GM19351 (cell line): ENCODE measurements around the gene ST6GALNAC1.
"Not testable (repeated sequence)": the region's sequence is repeated elsewhere in the genome, so short reads cannot be mapped to it uniquely, and the experiment has no call there.

Experiments used
- ATAC-seq: cut with Tn5 transposase; IDR thresholded peaks from one replicate; pipeline ENCODE4 v1.9.1; 2021; ENCODE audit warnings: mild to moderate bottlenecking, moderate library complexity; ENCODE audit not compliant: unreplicated experiment

Gene ST6GALNAC1

DNA sequence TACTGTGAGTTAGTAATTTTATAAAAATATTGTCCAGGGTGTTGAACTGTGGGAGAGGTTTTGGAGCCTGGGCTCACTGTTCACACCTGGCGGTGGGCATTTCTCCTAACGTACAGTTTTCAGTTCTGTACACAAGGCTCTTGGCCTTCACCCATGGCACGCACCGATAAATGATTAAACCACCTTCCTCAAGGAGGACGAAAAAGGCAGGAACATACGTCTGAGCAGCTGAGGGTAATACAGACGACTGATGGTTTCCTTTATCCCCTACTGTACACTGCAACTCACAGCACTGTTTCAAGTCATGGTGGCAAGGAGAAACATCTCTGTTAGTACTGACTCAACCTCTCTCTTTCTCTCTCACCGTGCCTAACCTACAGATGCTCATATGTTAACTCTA lies 1.4 kb upstream of the ST6GALNAC1 start:
- ATAC-seq: no peak

DNA sequence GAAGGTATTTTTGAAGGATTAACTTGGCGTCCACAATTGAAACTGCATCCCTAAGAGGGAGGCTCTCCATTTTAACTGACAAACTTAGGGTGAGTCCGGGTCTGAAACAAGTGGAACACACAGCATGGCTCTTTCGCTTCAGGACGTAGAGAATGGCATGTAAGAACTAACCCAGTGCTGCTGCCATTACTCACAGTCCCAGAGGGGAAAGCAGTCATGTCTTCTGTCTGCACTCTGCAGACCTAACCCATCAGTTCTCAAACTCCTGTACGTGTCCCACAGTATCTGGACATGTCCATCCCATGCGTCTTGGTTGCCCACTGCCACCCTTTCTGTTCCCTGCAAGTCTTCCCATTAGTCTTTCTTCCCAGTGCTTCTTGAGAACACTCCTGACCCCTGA lies 563 bp downstream of the ST6GALNAC1 start:
- ATAC-seq: no peak

DNA sequence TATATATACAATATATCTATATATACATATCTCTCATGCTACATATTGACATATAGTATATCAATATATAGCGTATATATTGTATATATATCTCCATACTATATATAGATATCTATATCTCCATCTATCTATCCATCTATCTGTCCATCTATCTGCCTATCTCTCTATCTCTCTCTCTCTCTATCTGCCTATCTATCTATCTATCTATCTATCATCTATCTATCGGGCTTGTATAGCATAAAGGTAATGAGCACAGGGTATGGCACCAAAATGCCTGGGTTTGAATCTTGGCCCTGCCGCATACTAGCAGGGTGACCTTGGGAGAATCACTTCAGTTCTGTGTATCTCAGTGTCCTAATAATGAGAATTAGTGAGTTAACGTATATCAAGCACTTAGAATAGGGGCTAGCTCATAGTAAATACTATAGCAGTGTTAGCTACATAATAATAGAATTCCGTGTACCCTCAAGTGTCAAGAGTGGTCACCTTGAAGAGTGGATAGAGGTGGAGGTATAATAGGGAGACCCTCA lies 1.5 kb downstream of the ST6GALNAC1 start:
- ATAC-seq: no peak

DNA sequence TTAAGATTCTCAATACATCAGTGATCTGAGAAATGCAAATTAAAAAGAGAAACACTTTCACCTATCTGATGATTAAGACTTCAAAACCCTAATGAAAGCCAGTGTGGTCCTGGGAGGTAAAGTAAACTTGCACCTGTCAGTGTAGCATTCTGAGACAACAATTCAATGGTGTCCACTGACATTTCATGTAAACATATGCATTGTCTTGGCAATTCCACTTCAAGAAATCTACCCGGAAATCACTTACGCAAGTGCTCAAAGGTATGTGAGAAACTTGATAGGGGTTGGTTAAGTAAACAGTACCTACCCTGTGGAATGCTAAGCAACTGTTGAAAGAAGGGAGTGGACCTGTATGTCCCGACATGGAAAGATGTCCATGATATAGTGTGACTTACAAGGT lies 2.1 kb downstream of the ST6GALNAC1 start:
- ATAC-seq: no peak

DNA sequence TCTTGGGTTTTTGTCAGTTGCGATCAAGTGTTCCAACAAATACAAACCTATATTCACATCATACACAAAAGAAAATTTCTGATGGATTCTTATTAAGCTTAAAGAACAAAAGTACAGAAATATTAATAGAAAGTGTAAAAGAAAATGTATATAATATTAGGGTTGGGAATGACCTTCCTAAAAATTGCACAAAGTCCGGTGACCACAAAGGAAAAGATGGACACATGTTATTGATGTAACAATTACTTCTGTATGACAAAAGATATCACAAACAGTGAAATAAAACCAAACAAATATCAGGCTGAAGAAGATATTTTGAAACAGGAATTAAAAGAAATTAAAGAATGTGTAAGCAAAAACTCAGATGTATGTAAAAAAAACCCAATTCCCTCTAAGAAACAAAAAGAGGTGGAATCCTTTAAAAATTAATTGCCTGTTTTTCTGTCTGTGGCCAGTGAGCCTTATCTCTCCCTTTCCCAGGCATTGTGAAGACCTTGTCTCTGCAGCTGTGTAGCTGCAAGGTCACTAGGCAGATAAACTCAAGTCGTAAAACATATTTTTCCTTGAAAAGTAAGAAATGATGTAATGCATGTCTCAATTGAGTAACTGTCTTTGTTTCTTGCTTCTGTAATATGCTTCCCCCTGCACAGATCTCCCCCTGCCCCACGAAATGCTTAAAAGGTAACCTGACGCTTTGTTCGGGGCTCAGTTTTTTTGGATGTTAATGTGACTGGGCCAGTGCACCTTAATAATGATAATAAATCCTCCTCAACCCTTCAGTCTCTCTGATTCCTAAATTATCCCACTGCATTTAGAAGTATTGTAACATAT lies 2.8 kb downstream of the ST6GALNAC1 start:
- no peak for ATAC-seq

DNA sequence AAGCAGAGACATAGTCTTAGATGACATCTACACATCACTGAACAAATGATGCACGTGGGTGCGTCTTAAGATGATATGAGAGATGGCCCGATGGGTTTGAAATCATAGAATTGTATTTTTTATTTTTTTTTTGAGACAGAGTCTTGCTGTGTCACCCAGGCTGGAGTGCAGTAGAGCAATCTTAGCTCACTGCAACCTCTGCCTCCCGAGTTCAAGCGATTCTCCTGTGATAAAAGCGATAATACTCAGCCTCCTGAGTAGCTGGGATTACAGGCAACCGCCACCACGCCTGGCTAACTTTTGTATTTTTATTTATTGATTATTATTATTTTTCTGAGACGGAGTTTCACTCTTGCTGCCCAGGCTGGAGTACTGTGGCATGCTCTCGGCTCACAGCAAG lies 5.3 kb downstream of the ST6GALNAC1 start:
- no peak for ATAC-seq

DNA sequence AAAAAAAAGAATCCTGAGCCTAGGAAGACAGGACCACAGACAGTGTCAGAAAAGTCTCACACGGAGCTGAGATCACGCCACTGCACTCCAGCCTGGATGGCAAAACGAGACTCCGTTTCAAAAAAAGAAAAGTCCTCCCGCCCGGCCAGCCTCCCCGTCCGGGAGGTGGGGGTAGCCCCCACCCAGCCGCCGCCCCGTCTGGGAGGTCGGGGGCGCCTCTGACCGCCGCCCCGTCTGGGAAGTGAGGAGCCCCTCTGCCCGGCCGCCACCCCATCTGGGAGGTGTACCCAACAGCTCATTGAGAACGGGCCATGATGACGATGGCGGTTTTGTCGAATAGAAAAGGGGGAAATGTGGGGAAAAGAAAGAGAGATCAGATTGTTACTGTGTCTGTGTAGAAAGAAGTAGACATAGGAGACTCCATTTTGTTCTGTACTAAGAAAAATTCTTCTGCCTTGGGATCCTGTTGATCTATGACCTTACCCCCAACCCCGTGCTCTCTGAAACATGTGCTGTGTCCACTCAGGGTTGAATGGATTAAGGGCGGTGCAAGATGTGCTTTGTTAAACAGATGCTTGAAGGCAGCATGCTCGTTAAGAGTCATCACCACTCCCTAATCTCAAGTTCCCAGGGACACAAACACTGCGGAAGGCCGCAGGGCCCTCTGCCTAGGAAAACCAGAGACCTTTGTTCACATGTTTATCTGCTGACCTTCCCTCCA lies 6.9 kb downstream of the ST6GALNAC1 start:
- ATAC-seq: not testable (repeated sequence)

DNA sequence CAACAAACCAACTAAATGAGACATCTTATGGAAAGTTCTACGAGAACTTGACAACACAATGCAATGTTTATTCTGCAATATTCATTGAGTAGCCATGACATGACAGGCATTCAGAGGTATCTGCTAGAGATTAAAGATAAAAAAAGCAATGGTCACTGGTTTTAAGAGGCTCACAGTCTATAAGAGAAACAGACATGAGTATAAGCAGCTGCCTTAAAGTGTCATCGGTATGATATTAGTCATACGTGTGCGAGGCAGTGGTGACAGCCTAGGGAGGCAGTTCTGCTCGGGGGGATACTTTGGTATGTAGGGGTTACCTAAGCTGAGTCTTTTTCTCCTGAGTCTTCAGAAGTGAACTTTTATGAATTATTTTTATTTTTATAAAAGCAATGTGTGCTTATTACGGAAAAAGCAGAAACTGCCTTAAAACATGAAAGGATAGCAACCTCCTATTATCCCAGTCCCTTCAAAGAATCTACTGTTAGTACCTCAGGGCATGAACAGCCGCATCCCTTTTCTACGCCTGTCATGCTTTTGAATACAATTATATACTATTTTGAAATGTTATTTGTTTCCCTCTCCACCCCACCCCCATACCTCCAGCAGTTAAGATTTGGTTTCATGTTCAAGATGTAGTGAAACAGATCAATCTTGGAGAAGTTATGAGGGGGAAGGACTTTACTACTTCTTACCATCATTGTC lies 7.7 kb downstream of the ST6GALNAC1 start:
- no peak for ATAC-seq

DNA sequence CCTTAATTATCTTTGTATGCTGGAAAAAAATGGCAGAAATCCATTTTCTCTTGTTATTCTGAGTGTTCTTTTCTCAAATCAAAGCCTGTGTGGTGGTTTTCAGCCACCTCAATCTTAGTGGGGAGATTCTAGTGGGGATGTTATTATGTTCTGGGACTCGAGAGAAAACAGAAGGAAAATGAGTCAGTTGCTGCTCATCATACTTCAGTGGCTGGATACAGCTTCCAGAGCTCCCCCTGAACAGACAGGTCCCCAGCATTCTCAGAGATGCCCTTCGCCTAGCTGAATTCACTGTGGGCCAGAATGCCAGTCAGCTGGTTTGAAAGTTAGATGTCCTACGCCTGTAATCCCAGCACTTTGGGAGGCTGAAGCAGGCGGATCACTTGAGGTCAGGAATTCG lies 8.5 kb downstream of the ST6GALNAC1 start:
- no peak for ATAC-seq

DNA sequence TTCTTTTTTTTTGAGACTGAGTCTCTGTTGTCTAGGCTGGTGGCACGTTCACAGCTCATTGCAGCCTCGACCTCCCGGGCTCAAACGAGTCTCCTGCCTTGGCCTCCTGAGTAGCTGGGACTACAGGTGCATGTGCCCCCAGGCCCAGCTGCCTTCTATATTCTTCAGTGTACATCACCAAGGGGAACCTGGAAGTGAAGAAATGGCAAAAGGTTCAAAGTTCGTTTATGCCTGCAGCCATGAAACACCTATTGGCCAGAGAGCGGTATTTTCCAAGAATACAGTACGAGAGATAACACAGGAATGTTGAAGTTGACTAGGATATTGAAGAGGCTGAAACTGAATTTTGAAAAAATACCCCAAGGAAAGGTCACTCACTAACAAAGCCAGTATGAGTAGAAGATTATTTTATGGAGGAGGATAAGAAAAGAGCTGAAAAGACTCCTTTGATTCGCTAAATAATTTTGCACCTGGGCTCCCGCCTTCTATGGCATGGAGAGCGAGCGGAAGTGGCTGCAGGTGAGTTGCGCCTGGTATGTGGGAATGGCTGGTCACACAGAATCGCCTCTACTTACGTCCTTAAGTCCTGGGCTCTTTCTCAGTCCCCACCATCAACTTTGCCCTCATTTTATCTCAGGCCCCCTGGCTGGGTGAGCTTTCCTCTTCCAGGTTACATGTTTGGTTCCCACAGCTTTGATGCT lies 9.8 kb downstream of the ST6GALNAC1 start:
- no peak for ATAC-seq

DNA sequence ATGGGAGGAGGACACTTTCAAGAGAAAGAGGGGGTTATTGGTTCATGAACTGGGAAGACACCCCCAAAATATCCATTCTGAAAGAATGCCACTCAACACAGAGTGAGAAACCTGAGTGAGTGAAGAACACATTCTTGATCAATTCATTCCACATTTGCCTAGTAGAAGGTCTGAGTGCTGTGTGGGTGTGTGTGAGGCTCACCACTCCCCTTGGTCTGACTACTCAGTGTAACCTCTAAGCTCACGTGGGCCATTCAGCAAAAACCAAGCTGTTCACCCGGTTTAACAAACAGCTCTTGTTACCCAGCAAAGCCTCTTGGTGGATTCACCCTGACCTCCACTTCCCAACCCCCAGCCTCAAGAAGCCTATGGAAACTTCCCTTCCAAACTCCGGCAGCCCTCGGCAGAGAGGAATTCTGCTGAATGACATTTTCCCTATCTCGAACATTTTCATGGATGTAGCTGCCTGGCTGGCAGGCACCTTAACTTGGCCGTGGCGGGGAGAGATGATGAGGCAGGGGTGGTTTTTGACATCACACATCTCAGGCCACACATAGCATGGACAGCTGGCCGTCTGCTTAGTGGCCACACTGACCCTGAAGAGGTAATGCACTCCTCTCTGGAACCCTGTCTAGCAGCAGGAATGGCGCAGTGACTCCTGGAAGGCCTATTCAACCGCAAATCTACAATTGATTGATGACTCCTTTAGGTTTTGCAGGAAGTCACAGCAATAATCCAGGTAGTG lies 11.6 kb downstream of the ST6GALNAC1 start:
- ATAC-seq: no peak

DNA sequence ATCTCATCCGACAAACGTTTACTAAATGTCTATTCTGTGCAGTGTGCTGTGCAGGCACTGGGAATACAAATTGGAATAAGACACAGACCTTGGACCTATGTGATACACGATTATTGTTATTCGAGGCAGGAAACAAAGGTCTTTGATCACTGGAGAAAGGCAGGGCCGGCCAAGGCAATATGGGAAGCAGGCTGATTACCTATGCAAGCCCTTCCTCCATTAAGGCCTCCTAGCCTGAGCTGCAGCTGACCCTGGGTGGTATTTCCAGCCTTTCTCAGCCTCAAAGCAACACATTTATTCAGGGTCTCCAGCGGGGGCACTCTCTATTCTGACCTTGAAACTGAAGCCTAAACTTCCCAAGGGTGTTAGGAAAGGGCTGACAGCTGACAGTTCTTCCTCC lies 13.4 kb downstream of the ST6GALNAC1 start:
- ATAC-seq: no peak

DNA sequence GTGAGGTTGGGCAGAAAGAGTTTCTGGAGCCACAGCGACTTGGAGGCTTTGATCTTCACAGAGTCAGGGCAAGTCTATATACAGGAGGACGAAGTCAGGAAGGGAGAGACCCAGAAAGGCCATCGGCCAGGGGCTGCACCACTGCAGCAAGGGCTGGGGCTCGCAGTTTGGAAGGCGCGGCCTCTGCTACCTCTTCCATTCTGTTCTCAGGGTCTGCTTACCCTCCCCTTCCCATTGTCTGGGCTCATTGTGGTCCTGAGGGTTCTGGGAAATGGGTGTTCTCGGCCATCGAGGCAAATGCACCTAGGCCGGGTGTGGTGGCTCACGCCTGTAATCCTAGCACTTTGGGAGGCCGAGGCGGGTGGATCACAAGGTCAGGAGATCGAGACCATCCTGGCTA lies 16.0 kb downstream of the ST6GALNAC1 start:
- ATAC-seq: no peak

DNA sequence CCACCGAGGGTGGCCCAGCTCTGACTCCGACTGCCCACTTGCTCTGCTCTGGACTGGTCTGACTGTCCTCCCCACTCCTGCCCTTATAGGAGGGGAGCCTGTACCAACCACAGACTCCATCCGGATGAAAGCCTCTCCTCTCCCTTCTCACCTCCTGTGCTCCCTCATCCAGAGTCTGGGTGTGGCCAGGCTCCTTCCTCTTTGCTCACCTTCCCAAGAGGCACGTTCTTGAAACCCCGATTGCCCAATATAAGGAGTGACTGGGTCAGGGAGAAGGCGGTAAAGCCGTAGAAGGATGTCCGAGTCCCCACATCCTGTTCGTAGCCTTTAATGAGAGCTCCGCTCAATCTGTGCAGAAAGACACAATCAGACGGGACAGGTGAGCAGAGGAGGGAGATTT lies 17.1 kb downstream of the ST6GALNAC1 start:
- ATAC-seq: no peak

DNA sequence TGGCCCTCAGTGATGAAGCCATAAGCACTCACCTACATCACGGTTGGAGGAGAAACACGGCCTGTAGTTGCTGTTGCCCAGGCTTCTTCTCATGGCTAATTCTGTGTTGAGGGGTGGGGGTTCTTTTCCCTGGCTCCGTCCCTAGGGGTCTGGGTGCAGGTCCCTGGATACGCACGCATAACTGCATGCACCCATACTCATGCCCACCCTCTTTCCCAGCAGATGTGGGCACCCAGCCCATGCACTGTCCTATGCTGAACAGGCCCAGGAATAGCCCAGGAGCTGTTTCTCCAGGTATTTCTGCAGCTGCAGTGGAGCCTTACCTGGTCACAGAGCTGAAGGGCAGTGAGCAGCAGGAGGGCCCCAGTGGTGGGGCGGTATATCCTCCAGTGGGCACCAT lies 18.1 kb downstream of the ST6GALNAC1 start:
- ATAC-seq: no peak

DNA sequence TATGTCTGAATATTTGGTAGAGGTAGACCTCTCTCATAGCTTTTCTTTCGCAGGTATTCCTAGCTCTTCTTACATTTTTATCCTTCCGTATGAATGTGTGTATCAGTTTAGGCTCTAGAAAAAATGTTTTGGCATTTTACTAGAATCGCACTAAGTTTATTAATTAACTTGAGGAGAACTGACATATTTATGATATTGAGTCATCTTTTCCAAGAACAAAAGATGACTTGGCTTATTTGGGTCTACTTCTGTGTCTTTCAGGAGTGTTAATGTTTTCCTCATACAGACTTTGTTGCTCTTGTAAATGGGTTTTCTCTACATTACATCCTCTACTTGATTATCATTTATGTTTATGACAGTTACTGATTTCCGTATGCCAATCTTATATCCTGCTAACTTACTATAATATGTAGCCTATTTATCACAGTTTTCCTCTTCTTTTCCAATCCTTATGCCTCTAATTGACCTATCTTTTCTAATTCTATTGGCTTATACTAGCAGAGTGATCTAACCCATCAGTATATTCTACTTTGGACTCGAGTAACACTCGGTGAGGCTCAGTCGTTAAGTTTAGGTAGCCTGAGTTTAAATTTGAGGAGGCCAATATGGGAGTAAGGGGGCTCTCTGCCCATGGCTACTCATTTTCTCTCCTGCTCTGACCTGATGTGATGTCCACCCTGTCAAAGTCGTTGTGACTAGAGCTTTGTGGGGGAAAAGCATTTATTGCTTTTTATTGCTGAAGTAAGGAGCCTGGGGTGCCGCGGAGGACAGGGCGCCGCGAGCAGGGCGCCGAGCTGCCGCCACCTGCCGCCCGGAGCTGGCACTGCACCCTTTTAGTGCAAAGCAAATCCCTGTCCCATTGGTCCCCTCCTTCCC lies 20.0 kb downstream of the ST6GALNAC1 start:
- ATAC-seq: no peak

DNA sequence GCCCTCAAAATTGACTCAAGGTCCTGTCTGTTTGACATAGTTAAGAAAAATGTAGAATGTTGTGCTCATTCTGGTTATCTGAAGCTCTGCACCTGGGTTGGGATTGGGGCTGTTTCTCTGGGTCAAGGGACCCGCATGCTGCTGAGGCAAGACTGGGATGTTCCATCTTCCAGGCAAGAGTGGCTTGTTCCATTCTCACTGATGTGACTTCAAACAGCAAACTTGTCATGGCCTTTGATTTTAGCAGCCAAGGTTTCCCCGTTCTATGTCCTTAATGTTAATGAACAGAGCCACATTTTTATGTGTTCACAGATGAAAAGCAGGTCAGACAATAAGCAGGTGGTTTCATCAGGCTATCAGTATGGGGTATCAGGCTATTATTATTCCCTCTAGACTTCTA lies 25.7 kb downstream of the ST6GALNAC1 start:
- ATAC-seq: no peak

DNA sequence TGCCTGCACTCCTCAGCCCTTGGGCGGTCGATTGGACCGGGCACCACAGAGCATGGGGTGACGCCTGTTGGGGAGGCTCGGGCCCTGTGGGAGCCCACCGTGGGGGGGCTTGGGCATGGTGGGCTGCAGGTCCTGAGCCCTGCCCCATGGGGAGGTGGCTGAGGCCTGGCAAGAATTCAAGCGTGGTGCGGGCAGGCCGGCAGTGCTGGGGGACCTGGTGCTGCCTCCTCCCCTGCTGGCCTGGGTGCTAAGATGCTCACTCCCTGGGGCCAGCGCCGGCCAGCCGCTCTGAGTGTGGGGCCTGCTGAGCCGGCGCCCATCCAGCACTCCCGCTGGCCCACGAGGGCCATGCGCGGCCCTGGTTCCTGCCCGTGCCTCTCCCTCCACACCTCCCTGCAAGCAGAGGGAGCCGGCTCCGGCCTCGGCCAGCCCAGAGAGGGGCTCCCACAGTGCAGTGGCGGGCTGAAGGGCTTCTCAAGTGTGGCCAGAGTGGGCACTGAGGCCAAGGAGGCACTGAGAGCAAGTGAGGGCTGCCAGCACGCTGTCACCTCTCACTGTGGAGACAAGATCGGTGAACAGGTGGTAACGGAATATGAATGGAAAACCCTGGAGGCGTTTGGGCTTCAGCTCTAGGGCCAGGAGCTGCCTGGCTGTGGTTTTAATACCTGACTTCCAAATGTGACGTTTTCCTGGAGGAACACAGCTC lies 28.5 kb downstream of the ST6GALNAC1 start:
- no peak for ATAC-seq
